Keratinocyte (primary cell): ENCODE data around the gene DCAF15. TPM values are rescaled to one million over a fixed set of nuclear protein-coding genes. Genes with fewer than 3 reads are reported as not detected.

ENCODE experiments used
- DNase-seq: peaks from one replicate; pipeline ENCODE4 v3.0.0-alpha.2; 2011; ENCODE audit warnings: low read depth, missing footprints, low spot score
- FAIRE-seq: peaks from 2 replicates; lab custom pipeline; 2011; peaks lifted over from hg19 to GRCh38; lab: Jason Lieb, UNC
- H2AFZ ChIP-seq: 2 replicates; pipeline ENCODE4 v1.6.0; 2012; ENCODE audit warnings: low read length, control low read depth, inconsistent platforms; ENCODE audit not compliant: control insufficient read depth
- H3K27ac ChIP-seq: 2 replicates; pipeline ENCODE4 v1.5.1; 2011; ENCODE audit warnings: low read length; ENCODE audit not compliant: control insufficient read depth, insufficient read depth
- H3K27me3 ChIP-seq: 3 replicates; pipeline ENCODE4 v1.6.0; 2011; ENCODE audit warnings: low read length; ENCODE audit not compliant: control insufficient read depth, insufficient read depth; ENCODE audit errors: extremely low read depth
- H3K36me3 ChIP-seq, 2 experiments: 2 replicates in 1 of 2; 3 replicates in 1 of 2; pipeline ENCODE4 v1.5.1; 2011; ENCODE audit warnings: low read length in 2 of 2, mild to moderate bottlenecking in 1 of 2; ENCODE audit not compliant: control insufficient read depth in 2 of 2, insufficient read depth in 2 of 2; ENCODE audit errors: extremely low read depth in 1 of 2
- H3K4me1 ChIP-seq: 3 replicates; pipeline ENCODE4 v1.5.1; 2011; ENCODE audit warnings: low read length; ENCODE audit not compliant: control insufficient read depth, insufficient read depth; ENCODE audit errors: extremely low read depth
- H3K4me2 ChIP-seq: 3 replicates; pipeline ENCODE4 v1.6.0; 2011; ENCODE audit warnings: low read depth, low read length; ENCODE audit not compliant: control insufficient read depth, insufficient read depth; ENCODE audit errors: extremely low read depth
- H3K4me3 ChIP-seq, 3 experiments: fragments of 200-600 bp in 1 of 3; sonication (generic) in 1 of 3; 2 replicates in 2 of 3; 3 replicates in 1 of 3; pipeline ENCODE4 v1.5.1; 2011 to 2016; ENCODE audit warnings: low read length in 3 of 3, mild to moderate bottlenecking in 3 of 3, control low read depth in 2 of 3, inconsistent platforms in 1 of 3, low read depth in 1 of 3, mixed read lengths in 1 of 3, mixed run types in 1 of 3, moderate library complexity in 1 of 3; ENCODE audit not compliant: control insufficient read depth in 2 of 3, insufficient read depth in 2 of 3; ENCODE audit errors: extremely low read depth in 1 of 3
- H3K79me2 ChIP-seq: 2 replicates; pipeline ENCODE4 v1.6.0; 2012; ENCODE audit warnings: low read length; ENCODE audit not compliant: control insufficient read depth, insufficient read depth
- H3K9ac ChIP-seq: 3 replicates; pipeline ENCODE4 v1.6.0; 2011; ENCODE audit warnings: low read length; ENCODE audit not compliant: control insufficient read depth, insufficient read depth; ENCODE audit errors: extremely low read depth
- H3K9me1 ChIP-seq: 3 replicates; pipeline ENCODE4 v1.6.0; 2011; ENCODE audit warnings: low read length; ENCODE audit not compliant: control insufficient read depth, insufficient read depth; ENCODE audit errors: extremely low read depth
- H3K9me3 ChIP-seq: 2 replicates; pipeline ENCODE4 v1.5.1; 2012; ENCODE audit warnings: low read depth, low read length; ENCODE audit not compliant: control insufficient read depth
- H4K20me1 ChIP-seq: 3 replicates; pipeline ENCODE4 v1.6.0; 2011; ENCODE audit warnings: low read length; ENCODE audit not compliant: control insufficient read depth, insufficient read depth; ENCODE audit errors: extremely low read depth
- EZH2 ChIP-seq: IDR thresholded peaks from one replicate; pipeline ENCODE4 v1.6.1; 2012; ENCODE audit warnings: inconsistent platforms, mild to moderate bottlenecking, low read length, moderate library complexity
- dilution Hi-C: fragments of 300-500 bp; cut with MboI; formaldehyde crosslinking; loops from one replicate; pipeline ENCODE4 v1.7.0; 2020; ENCODE audit warnings: low sequenced_read_pairs; ENCODE audit not compliant: extremely low pct_ligation_motif_present
- polyA plus RNA-seq, 5 experiments: library from polyadenylated mRNA; depleted of rRNA in 3 of 5; stranded (reverse) in 3 of 5; stranded (forward) in 1 of 5; unstranded in 1 of 5; fragments of >200 nt; gene quantifications; 1 replicate in 1 of 5; 2 replicates in 3 of 5; 3 replicates in 1 of 5; pipeline versions ENCODE4 v1.2.1 to v1.2.3, GENCODE V29; 2011 to 2012; ENCODE audit warnings: missing spikeins in 2 of 5, low read depth in 1 of 5, low replicate concordance in 1 of 5
- TF ChIP-seq, protein P1 (sequence below), 3 experiments: IDR thresholded peaks in 1 of 3; conservative IDR thresholded peaks in 1 of 3; optimal IDR thresholded peaks in 1 of 3; 2 replicates in 2 of 3; 3 replicates in 1 of 3; pipeline versions ENCODE3 to v1.5.1; 2011; ENCODE audit warnings: low read length in 3 of 3, mild to moderate bottlenecking in 3 of 3, moderate library complexity in 2 of 3, control low read depth in 1 of 3, inconsistent platforms in 1 of 3; ENCODE audit not compliant: insufficient read depth in 2 of 3; ENCODE audit errors: extremely low read depth in 1 of 3

The DCAF15 gene
- polyA plus RNA-seq, 1 donor (not counting 4 experiments of a cell fraction or from before 2014, with no cell fraction given): 15.1 TPM

- H3K9me3 ChIP-seq: no peaks in the 10 kb centered on the region
- H3K9me1 ChIP-seq: no peaks in the 10 kb centered on the region
- dilution Hi-C loops: no loop called here
- H3K27me3 ChIP-seq: no peaks in the 10 kb centered on the region
- H3K27ac ChIP-seq: no peak overlapping the region
- no peak for TF ChIP-seq EZH2
- TF ChIP-seq, protein P1, sequence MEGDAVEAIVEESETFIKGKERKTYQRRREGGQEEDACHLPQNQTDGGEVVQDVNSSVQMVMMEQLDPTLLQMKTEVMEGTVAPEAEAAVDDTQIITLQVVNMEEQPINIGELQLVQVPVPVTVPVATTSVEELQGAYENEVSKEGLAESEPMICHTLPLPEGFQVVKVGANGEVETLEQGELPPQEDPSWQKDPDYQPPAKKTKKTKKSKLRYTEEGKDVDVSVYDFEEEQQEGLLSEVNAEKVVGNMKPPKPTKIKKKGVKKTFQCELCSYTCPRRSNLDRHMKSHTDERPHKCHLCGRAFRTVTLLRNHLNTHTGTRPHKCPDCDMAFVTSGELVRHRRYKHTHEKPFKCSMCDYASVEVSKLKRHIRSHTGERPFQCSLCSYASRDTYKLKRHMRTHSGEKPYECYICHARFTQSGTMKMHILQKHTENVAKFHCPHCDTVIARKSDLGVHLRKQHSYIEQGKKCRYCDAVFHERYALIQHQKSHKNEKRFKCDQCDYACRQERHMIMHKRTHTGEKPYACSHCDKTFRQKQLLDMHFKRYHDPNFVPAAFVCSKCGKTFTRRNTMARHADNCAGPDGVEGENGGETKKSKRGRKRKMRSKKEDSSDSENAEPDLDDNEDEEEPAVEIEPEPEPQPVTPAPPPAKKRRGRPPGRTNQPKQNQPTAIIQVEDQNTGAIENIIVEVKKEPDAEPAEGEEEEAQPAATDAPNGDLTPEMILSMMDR (optimal IDR thresholded peaks at IDR 0.05 in 1 of 3, IDR thresholded peaks at IDR 0.05 in 1 of 3, conservative IDR thresholded peaks at IDR 0.05 in 1 of 3; ENCODE audit: extremely low read depth in 1 of 3, insufficient read depth in 2 of 3, low read length in 3 of 3): no peak
- no peak overlapping the region for H3K4me3 ChIP-seq
- peaks cover 7 to 8% of the 10 kb centered on the region in 2 experiments for H3K36me3 ChIP-seq
- H2AFZ ChIP-seq: no peak overlapping the region
- peaks cover 8% of the 10 kb centered on the region for H3K4me1 ChIP-seq
- no peak for FAIRE-seq
- no peaks in the 10 kb centered on the region for H3K79me2 ChIP-seq
- H3K4me2 ChIP-seq: no peak overlapping the region
- no peak overlapping the region for H3K9ac ChIP-seq
- DNase-seq: no peak
- no peaks in the 10 kb centered on the region for H4K20me1 ChIP-seq
These were observed 34.1 kb downstream of the DCAF15 start for GRCh38 chr19:13986348-13986904.

DNA sequence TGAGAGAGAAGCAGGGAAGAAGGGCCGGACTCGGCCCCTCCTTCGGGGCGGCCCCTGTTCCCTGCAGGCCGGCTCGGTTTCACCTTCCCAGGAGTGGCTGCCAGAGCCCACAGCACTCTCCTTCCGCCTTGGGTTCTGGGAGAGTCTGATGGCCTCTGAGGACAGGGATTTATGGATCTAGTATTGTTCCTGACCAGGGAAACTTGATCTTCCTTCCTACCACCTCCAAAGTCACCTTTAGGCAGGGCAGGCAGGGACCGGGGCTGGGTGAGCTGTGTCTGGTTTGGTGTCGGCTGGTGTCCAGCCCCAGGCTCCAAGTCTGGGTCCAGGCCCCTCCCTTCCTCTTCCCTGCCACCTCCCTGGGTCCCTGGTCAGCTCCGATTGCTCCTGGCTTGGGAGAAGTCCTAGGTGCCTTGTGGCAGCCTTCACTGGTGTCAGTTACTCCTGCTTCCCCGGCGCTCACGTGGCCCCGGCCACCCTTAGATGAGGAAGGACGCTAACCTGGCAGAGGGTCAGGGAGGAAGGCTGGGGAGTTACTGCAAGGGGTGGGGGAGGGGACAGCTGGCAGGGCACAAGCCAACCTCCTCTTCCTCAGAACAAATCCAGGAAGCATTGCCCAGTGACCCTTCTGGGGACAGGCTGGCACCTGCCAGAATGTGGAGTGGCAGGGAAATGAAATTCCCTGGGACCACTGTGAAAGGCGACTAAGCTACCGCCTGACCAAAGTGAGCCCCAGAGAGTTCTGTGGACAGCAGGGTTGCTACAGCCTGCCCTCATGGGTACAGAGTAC is 35.0 kb downstream of the DCAF15 start:
- Histone ChIP-seq H3K79me2 (no peaks in the 10 kb centered on the region), H3K27me3 (no peaks in the 10 kb centered on the region), H3K4me1 (peaks cover 8% of the 10 kb centered on the region), H3K9ac (no peak overlapping the region), H3K9me1 (no peaks in the 10 kb centered on the region), H2AFZ (no peak overlapping the region), H3K4me2 (no peak overlapping the region), H3K9me3 (no peaks in the 10 kb centered on the region), H3K27ac (no peak overlapping the region), H3K4me3 (no peak overlapping the region), H3K36me3 (peaks cover 3 to 12% of the 10 kb centered on the region in 2 experiments), H4K20me1 (no peaks in the 10 kb centered on the region)
- FAIRE-seq (no peak), DNase-seq (no peak)
- no peak for TF ChIP-seq EZH2
- TF ChIP-seq, protein P1 (optimal IDR thresholded peaks at IDR 0.05 in 1 of 3, IDR thresholded peaks at IDR 0.05 in 1 of 3, conservative IDR thresholded peaks at IDR 0.05 in 1 of 3; ENCODE audit: extremely low read depth in 1 of 3, insufficient read depth in 2 of 3, low read length in 3 of 3): no peak
- dilution Hi-C loops: no loop called here
